Measurements from ENCODE around the gene OR51I1. TPM values are rescaled to one million over a fixed set of nuclear protein-coding genes. Genes with fewer than 3 reads are reported as not detected.

Gene OR51I1, protein sequence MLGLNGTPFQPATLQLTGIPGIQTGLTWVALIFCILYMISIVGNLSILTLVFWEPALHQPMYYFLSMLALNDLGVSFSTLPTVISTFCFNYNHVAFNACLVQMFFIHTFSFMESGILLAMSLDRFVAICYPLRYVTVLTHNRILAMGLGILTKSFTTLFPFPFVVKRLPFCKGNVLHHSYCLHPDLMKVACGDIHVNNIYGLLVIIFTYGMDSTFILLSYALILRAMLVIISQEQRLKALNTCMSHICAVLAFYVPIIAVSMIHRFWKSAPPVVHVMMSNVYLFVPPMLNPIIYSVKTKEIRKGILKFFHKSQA
- polyA plus RNA-seq (ENCODE audit: insufficient read length in 4 of 4) = not detected

DNA sequence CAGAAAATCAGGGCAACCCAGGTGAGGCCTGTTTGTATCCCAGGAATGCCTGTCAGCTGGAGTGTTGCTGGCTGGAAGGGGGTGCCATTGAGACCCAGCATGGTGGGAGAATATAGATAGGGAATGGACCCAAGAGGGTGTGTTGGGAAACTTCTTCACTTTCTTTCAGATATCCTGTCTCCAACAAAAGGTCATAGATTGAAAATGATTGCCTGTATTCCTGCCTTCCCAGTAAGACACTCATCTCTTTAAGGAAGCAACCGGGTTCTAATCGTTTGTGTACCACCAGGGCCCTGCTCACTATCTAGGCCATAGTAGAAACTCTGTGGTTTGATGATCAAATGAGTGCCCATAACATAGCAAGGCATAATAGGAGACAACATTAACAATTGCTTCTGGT is at the start of gene OR51I1:
TSS of gene OR51I1 (minus strand) at position 101 of the 400 bp plus-strand sequence. CDS start at position 101, 0 bp downstream.
- no peak for DNase-seq (ENCODE audit: low read depth in 4 of 4, low spot score in 3 of 4)

DNA sequence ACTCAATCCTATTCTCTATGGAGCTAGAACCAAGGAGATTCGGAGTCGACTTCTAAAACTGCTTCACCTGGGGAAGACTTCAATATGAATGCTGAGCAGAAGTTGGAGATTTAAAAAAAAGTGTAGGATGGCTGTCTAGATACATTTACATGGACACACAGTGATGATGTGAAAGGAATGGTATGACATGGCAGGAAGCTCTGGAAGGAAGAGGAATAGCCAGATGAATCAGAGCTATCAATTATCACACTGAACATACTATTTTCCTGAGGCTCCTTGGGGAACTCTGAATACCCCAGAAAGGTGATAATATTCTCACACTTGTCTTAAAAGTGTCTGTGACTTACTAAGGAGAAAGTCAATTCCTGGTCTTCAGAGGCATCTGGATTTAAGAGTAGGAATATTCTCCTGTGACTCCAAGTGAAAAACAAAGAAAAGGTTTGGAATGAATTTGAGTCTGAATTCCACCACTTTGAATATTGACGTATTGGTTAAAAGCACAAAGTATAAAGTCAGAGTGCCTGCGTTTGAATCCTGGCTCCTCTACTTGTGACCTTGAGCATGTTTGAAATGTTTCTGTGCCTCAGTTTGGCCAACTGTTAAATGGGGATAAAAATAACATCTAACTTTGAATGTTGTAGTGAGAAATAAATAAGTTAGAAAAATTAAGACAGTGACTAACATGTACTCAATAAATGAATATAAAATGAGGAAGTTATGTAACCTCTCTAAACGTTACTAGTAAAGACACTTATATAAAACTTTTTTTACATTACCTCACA is 48.5 kb upstream of the OR51I1 start:
- DNase-seq (ENCODE audit: low read depth in 4 of 4, low spot score in 3 of 4) = no peak

DNA sequence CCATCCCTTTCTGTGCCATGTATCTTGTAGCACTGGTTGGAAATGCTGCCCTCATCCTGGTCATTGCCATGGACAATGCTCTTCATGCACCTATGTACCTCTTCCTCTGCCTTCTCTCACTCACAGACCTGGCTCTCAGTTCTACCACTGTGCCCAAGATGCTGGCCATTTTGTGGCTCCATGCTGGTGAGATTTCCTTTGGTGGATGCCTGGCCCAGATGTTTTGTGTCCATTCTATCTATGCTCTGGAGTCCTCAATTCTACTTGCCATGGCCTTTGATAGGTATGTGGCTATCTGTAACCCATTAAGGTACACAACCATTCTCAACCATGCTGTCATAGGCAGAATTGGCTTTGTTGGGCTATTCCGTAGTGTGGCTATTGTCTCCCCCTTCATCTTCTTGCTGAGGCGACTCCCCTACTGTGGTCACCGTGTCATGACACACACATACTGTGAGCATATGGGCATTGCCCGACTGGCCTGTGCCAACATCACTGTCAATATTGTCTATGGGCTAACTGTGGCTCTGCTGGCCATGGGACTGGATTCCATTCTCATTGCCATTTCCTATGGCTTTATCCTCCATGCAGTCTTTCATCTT is 47.6 kb upstream of the OR51I1 start:
- DNase-seq (ENCODE audit: low read depth in 4 of 4, low spot score in 3 of 4) = no peak

DNA sequence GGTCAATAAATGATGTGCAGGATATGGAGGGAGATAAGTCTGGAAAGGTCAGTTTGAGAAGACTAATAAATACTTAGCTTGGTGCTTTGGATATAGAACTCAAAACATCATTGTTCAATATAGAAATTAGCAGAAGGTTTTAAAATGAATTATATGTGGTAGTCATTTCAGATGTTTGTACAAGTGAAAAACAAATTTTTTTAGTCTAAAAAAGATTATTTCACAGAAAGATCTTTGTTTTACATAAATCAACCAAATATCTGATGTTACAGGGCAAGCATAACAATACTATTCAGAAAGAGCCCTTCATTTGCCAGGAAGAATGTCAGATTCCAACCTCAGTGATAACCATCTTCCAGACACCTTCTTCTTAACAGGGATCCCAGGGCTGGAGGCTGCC is 47.1 kb upstream of the OR51I1 start, which contains the start of gene OR52D1:
TSS of gene OR52D1 (plus strand) at position 301 of the 400 bp plus-strand sequence. CDS start at position 323, 22 bp downstream.
- DNase-seq (ENCODE audit: low read depth in 4 of 4, low spot score in 3 of 4) = no peak

DNA sequence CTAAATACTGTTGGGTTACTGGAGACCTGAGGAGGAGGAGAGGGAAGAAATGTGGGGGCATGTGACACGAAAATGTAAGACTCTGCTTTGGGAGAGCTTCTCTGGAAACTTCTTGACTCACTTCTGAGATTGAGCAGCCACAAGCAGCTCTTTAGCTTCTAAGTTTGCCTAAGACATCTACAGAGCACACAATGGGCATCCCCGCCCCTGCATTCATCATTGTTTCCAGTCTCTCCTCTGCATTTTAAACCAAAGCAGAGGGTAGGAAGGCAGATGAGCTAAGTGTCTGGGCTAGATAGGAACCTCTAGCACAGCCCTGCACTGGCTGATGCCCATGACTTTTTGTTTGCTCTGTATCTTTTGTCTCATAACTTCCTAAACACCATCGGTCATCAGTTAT is 45.1 kb upstream of the OR51I1 start:
- no peak for DNase-seq (ENCODE audit: low read depth in 4 of 4, low spot score in 3 of 4)

DNA sequence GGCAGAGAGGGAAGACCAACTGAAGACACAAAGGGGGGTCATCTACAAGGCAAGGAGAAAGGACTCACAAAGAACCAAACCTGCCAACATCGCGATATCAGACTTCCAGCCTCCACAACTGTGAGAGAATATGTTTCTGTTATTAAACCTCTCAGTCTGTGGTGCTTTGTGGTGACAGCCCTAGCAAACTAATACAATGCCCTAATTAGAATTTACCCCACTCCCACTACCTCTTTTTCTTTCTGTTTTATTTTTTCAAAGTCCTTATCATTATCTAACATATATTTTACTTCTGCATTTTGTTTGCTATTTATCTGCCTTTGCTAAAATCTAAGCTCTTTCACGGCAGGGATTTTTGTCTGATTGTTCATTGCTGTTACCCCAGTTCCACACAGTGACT is 44.7 kb upstream of the OR51I1 start:
- no peak for DNase-seq (ENCODE audit: low read depth in 4 of 4, low spot score in 3 of 4)

DNA sequence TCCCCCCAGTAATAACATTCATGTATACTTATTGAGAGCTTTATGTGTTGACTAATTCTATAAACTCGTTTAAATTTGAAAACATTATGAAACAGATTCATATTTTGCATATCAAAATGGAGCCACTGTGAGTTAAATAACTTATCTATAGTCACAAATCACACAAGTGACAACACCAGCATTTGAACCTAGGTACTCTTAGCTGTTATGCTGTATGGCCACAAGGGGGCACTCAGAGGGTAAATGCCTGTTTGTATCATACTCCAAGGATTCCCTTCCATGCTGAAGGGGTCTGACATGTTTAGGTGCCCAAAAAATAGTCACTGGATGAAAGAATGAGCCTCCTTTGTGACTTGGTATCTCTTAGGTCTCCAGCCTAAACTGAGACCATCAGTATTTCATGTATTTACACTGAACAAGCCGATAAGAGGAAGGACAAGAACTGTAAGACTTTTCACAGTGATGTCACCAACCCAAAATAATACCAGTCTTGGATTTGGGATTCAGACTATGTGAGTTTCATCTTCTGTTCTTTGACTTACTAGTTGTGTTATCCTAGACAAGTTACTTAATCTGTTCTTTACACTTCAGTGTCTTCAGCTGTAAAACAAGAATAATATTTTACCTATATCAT is 35.0 kb upstream of the OR51I1 start:
- DNase-seq (ENCODE audit: low read depth in 4 of 4, low spot score in 3 of 4) = peak; percentile 4 to 21 (median 11)

DNA sequence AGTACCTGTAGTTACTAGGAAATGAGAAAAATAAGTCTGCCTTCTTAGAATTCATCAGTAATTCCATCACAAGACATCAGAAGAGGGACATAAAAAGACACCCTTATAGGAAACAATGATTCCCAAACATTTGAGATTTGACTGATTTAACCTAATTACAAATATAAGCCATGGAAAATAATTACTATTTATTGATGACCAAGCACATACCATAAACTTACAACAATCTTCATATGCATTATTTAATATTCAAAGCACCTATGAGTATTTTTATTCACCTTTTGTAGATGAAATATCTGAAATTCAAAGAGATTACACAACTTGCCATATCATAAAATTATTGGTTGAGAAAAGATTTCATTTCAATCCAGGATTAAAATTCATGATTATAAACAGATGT is 32.6 kb upstream of the OR51I1 start:
- DNase-seq (ENCODE audit: low read depth in 4 of 4, low spot score in 3 of 4) = no peak

DNA sequence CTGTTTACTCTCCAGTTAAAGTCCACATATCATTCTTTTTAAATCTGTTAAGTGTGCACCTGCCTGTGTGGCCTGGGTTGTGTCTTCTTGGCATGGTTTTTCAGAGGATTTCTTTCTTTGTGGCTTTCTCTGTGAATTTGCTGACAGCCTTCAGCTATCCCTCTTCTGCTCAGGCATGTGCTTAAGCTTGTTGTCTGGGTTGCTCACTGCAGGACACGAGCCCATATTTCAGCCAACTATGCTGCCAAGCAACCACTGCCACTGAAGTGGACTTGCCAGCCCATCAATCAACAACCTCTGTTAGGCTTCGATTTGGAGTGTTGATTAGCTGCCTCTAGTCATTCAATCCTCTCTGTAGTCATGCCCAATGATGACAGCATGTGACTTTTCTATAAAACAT is 26.2 kb upstream of the OR51I1 start:
- DNase-seq (ENCODE audit: low read depth in 4 of 4, low spot score in 3 of 4) = no peak

DNA sequence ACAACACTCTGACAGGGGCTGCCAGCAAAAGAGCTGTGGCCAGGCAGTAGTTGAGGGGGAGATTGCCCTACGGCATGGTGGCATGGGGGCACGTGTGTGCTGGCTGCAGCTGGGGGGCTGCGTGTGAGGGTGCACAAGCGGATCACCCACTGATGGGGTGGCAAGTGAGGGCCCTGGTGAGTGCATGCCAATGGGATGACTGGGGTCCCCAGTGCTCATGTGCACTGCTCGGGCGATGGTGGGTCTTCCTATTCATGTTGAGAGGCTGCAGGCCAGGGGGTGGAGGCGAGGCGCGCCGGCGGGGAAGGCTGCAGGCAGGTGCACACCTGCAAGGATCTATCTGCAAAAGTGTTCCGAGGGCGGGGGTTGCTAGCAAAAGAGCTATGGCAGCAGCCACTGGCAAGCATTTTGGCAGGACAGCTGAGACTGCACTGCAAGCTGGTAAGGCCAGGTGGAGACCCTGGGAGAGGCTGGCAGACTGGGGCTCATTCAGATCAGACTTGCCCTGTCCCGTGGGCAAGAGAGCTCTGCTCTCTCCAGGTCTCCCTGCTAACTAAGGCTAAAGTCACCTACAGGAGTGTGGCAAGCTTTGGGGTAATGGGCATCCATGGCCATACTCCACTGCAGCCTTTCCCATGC is 19.8 kb upstream of the OR51I1 start:
- DNase-seq (ENCODE audit: low read depth in 4 of 4, low spot score in 3 of 4) = no peak

DNA sequence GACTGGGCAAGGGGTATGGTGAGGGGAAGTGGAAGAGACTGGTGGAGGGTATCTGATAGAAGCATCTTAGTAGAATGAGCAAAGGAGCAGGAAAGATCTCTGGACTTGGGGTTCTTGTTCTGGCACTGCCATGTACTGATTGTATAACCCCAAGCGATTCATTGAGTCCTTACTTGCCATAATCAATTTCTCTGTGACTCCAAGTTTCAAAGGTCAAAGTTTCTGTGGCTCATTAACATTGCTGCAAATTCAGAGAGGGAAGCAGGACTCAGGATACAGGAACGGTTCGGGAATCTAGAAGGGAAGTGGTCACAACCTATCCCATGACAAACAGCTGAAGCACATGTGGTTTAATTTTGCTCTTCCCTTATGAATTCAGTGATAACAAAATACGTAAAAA is 8.1 kb upstream of the OR51I1 start:
- no peak for DNase-seq (ENCODE audit: low read depth in 4 of 4, low spot score in 3 of 4)

DNA sequence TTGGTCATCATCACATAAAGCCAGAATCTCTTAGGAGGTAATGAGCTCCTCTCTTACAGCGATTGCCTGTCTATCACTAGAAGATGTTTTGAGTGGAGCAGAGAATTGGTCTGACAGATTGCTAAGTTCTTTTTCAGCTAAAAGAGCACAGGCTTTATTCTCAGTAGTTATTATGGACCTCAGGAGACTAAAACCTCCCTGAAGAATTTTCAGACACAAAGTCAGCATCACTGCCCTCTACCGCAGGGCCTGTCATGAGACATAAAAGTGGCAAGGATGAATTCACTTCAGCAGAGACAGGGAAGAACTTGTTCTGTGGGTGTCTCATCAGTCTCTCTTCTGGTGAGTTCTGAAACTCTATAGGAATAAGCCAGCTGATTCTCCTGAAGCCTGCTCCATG is 7.7 kb upstream of the OR51I1 start, which contains the start of gene OR51I2:
TSS of gene OR51I2 (plus strand) at position 301 of the 400 bp plus-strand sequence. CDS start 4,166 bp downstream, outside the sequence.
- no peak for DNase-seq (ENCODE audit: low read depth in 4 of 4, low spot score in 3 of 4)

DNA sequence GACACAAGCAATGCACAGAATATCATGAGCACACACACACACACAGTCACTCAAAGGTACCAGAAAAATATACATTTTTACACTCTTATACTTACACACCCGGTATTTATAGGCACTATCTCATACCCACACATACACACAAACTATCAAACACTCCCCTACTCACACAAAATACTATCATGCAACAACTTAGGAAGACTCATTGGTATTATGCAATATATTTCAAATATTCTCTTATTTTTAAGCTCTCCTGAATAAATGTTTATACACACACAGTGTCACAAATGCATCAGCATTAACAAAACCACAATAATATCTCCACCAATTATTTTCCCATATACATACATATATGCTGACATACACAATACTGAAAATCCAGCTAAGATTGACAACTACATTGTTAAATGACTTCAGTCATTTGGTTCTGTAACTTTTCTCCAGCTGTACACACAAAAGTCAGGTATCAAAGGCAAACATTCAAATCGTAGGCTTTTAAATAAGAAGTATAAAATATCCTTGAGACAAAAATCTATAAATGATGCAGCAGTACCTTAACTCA is 2.6 kb upstream of the OR51I1 start:
- no peak for DNase-seq (ENCODE audit: low read depth in 4 of 4, low spot score in 3 of 4)

DNA sequence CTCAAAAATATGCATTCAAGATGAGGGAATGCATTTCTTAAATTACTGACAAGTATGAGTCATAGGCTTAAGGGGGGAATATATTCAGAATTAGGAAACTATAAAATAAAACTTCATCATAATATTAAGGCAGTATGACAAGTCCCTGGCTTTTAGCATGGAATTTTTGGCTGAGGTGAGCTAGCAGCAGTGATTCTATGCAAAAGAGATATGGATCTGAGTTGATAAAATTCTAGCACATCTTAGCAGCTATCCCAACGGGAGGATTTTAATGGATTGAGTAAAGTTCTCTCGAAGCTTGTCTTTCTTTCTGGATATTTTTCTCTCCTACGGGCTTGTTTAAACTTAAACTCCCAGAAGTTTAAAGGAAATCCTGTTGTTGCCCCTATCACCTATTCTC is 18.2 kb downstream of the OR51I1 start:
- no peak for DNase-seq (ENCODE audit: low read depth in 4 of 4, low spot score in 3 of 4)

DNA sequence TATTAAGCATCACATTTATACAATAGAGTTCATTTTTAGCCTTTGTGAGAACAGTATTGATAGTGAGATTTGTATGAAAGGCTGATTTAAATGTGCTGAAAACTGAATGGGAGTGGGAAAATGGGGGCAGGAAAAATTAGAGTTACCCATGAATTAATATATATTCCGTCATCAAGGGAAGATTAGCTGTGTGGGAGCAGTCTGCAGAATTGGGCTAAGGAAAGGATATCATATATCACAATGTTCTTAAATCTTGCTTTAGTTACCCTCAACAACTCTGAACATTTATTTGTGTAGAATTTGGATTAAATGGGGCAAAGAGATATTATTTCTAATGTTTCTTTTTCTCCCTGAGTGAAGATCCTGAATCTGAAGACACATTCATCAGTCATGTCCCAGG is 19.5 kb downstream of the OR51I1 start, which contains the start of gene OR51Q1:
TSS of gene OR51Q1 (plus strand) at position 301 of the 400 bp plus-strand sequence. CDS start at position 391, 90 bp downstream.
- DNase-seq (ENCODE audit: low read depth in 4 of 4, low spot score in 3 of 4) = no peak

DNA sequence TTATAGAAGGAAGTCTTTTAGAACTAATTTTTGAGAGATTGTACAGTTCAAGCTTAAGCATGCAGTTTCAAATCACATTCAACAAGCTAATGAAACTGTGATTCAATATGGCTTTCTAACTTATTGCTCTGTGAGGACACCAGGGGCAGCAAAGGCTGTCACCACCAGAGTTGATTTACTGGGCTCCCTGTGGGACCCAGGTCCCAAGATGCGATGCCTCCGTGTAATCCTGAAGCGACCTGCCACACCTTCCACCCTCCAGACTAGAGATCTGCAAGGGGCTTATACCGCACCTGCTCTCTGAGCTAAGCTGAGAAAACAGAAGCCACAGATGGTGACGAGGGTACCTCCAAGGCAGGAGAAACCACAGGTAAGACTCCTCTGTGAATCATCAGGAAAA is 20.3 kb downstream of the OR51I1 start:
- no peak for DNase-seq (ENCODE audit: low read depth in 4 of 4, low spot score in 3 of 4)

DNA sequence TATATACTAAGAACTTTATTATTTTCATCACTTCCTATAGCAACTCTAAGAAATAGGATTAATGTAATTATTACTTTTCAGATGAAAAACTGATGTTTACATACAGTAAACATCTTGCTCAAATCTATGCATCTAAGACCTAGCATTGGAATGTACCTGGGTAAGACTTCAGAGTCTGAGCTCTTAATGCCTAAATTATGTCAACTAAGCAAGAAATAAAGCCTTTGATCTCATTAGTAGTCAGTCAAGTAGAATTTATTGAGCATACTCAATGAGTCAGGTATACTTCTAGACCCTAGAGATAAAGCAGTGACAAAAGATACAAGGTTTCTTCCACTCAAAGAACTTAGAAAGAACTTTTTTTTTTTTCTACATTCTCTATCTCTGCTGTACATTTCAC is 36.1 kb downstream of the OR51I1 start:
- no peak for DNase-seq (ENCODE audit: low read depth in 4 of 4, low spot score in 3 of 4)

DNA sequence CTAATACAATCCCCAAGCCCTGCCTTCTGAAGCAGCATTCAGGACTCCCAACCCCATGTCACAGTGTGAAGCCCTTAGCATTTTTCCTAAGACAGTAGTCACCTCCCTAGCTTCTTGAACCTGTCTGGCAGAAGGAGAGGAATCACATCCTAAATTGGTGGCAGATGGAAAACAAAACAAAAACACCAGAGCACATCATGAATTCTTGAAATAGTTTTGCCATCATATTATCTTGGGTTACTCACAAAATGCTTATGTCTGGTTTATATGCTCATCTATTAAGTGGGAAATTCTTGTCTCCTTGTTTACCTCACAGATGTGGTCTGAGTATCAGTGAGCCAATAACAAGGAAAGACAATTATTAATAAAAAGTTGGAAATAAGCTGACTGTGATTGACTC is 42.4 kb downstream of the OR51I1 start:
- DNase-seq (ENCODE audit: low read depth in 4 of 4, low spot score in 3 of 4) = no peak

DNA sequence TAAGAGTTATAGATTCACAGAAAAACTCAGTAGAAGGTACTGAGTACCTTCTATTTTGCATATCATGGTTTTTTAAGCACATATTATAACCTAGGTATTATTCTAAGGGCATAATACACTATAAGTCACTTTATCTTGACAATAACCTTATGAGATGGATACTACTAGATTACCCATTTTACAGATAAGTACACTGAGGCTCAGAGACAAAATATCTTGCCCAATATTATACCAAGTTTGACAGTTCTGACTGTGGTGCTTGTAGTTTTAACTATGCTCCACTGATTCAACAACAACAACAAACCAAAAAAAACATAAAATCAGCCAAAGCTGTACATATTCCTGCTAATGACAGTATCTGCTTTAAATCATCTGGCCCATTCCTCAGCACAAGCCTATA is 47.2 kb downstream of the OR51I1 start:
- no peak for DNase-seq (ENCODE audit: low read depth in 4 of 4, low spot score in 3 of 4)

All from right renal pelvis (tissue), 4 donors.